ENCODE data around the gene MT1G. TPM values are rescaled to one million over a fixed set of nuclear protein-coding genes. Genes with fewer than 3 reads are reported as not detected.

MT1G gene
- total RNA-seq, 1 experiment from 2014 or later = not detected

- no peaks in the 10 kb centered on the region for H3K36me3 Mint-ChIP-seq (ENCODE audit: insufficient read depth, unreplicated experiment)
- no peak overlapping the region for H3K27ac Mint-ChIP-seq (ENCODE audit: unreplicated experiment)
- TF ChIP-seq CTCF (IDR thresholded peaks at IDR 0.05; ENCODE audit: unreplicated experiment) = no peak
- no peak overlapping the region for H3K4me3 Mint-ChIP-seq (ENCODE audit: low read depth, unreplicated experiment)
- H3K27me3 Mint-ChIP-seq (ENCODE audit: unreplicated experiment) = no peaks in the 10 kb centered on the region
- DNase-seq = no peak
- no TSS peak for BruUV-seq (replicated peaks)
- H3K4me1 Mint-ChIP-seq (ENCODE audit: low read depth, unreplicated experiment) = no peaks in the 10 kb centered on the region
- CTCF ChIA-PET = interaction anchor here (0.7 to 3.0 kb wide), 5 partner anchors 27 to 124 kb away, joined by 3 to 71 read pairs (median 13); no protein-coding TSS in a partner anchor
- H3K9me3 Mint-ChIP-seq (ENCODE audit: low read depth, unreplicated experiment) = peaks cover 2% of the 10 kb centered on the region
- intact Hi-C loops (cut with micrococcal nuclease; ENCODE audit: unreplicated experiment) = no loop called here
Observed at GRCh38 chr16:56700195-56700594, 32.3 kb upstream of the MT1G start.

- Mint-ChIP-seq H3K27ac (ENCODE audit: unreplicated experiment) (no peak overlapping the region), H3K9me3 (ENCODE audit: low read depth, unreplicated experiment) (peaks cover 2% of the 10 kb centered on the region), H3K4me3 (ENCODE audit: low read depth, unreplicated experiment) (no peak overlapping the region), H3K36me3 (ENCODE audit: insufficient read depth, unreplicated experiment) (no peaks in the 10 kb centered on the region), H3K4me1 (ENCODE audit: low read depth, unreplicated experiment) (peaks cover 7% of the 10 kb centered on the region), H3K27me3 (ENCODE audit: unreplicated experiment) (no peaks in the 10 kb centered on the region)
- BruUV-seq (replicated peaks) = no TSS peak
- no peak for DNase-seq
- TF ChIP-seq CTCF (IDR thresholded peaks at IDR 0.05; ENCODE audit: unreplicated experiment) = no peak
- intact Hi-C loops (cut with micrococcal nuclease; ENCODE audit: unreplicated experiment) = no loop called here
- CTCF ChIA-PET = interaction anchor here (0.6 kb wide), 1 partner anchor 203 kb away, joined by 4 read pairs; no protein-coding TSS in a partner anchor
Observed at GRCh38 chr16:56697456-56698155, 29.7 kb upstream of the MT1G start.

- Mint-ChIP-seq H3K4me1 (ENCODE audit: low read depth, unreplicated experiment) (peaks cover 21% of the 10 kb centered on the region), H3K27ac (ENCODE audit: unreplicated experiment) (no peak overlapping the region), H3K4me3 (ENCODE audit: low read depth, unreplicated experiment) (no peak overlapping the region), H3K27me3 (ENCODE audit: unreplicated experiment) (no peaks in the 10 kb centered on the region), H3K9me3 (ENCODE audit: low read depth, unreplicated experiment) (peaks cover 2% of the 10 kb centered on the region), H3K36me3 (ENCODE audit: insufficient read depth, unreplicated experiment) (no peaks in the 10 kb centered on the region)
- BruUV-seq (replicated peaks) = no TSS peak
- CTCF ChIA-PET = no interaction called here
- TF ChIP-seq CTCF (IDR thresholded peaks at IDR 0.05; ENCODE audit: unreplicated experiment) = no peak
- intact Hi-C loops (cut with micrococcal nuclease; ENCODE audit: unreplicated experiment) = no loop called here
- no peak for DNase-seq
Observed at GRCh38 chr16:56695246-56695645, 27.4 kb upstream of the MT1G start.

GRCh38 chr16:56691885-56692284 lies 24.0 kb upstream of the MT1G start:
- peak; percentile 74 for DNase-seq
- intact Hi-C loops (cut with micrococcal nuclease; ENCODE audit: unreplicated experiment) = no loop called here
- CTCF ChIA-PET = interaction anchor here (1.0 kb wide), 1 partner anchor 10 kb away, joined by 3 read pairs; no protein-coding TSS in a partner anchor
- Mint-ChIP-seq H3K27ac (ENCODE audit: unreplicated experiment) (peak overlapping the region; percentile 19), H3K36me3 (ENCODE audit: insufficient read depth, unreplicated experiment) (no peaks in the 10 kb centered on the region), H3K9me3 (ENCODE audit: low read depth, unreplicated experiment) (no peaks in the 10 kb centered on the region), H3K4me3 (ENCODE audit: low read depth, unreplicated experiment) (no peak overlapping the region), H3K4me1 (ENCODE audit: low read depth, unreplicated experiment) (peaks cover 36% of the 10 kb centered on the region), H3K27me3 (ENCODE audit: unreplicated experiment) (no peaks in the 10 kb centered on the region)
- TF ChIP-seq CTCF (IDR thresholded peaks at IDR 0.05; ENCODE audit: unreplicated experiment) = no peak
- no TSS peak for BruUV-seq (replicated peaks)
